ENCODE data around the gene DNAJC8.

The DNAJC8 gene

GRCh38 chr1:28199328-28200233 is 33.2 kb downstream of the DNAJC8 start:
- no peak for DNase-seq (ENCODE audit: low read depth)

- DNase-seq (ENCODE audit: low read depth), result no peak
Measured at GRCh38 chr1:28197682-28198415, 35.0 kb downstream of the DNAJC8 start.

- no peak for DNase-seq (ENCODE audit: low read depth)
Measured at GRCh38 chr1:28196330-28196729, 36.5 kb downstream of the DNAJC8 start.

- DNase-seq (ENCODE audit: low read depth), result no peak
Measured at GRCh38 chr1:28195780-28196179, 37.0 kb downstream of the DNAJC8 start.

GRCh38 chr1:28194326-28195035 is 38.3 kb downstream of the DNAJC8 start:
- no peak for DNase-seq (ENCODE audit: low read depth)

- no peak for DNase-seq (ENCODE audit: low read depth)
Measured at GRCh38 chr1:28193701-28194161, 39.1 kb downstream of the DNAJC8 start.

GRCh38 chr1:28190996-28191645 is 41.7 kb downstream of the DNAJC8 start:
- DNase-seq (ENCODE audit: low read depth), result no peak

GRCh38 chr1:28190337-28190979 is 42.4 kb downstream of the DNAJC8 start:
- DNase-seq (ENCODE audit: low read depth), result no peak

- DNase-seq (ENCODE audit: low read depth), result no peak
Measured at GRCh38 chr1:28185071-28185470, 47.8 kb downstream of the DNAJC8 start.

GRCh38 chr1:28180306-28181305 is 52.2 kb downstream of the DNAJC8 start:
- no peak for DNase-seq (ENCODE audit: low read depth)

GRCh38 chr1:28178690-28179485 is 53.9 kb downstream of the DNAJC8 start:
- no peak for DNase-seq (ENCODE audit: low read depth)

- DNase-seq (ENCODE audit: low read depth), result no peak
Measured at GRCh38 chr1:28176492-28177470, 56.0 kb downstream of the DNAJC8 start, which contains the start of gene PTAFR. Gene PTAFR, minus strand, starts transcription at chr1:28176690. Its CDS starts 25,669 bp downstream, at chr1:28151021.

GRCh38 chr1:28175955-28176485 is 56.8 kb downstream of the DNAJC8 start:
- no peak for DNase-seq (ENCODE audit: low read depth)

- no peak for DNase-seq (ENCODE audit: low read depth)
Measured at GRCh38 chr1:28173980-28174297, 58.9 kb downstream of the DNAJC8 start.

- DNase-seq (ENCODE audit: low read depth), result no peak
Measured at GRCh38 chr1:28173151-28173979, 59.5 kb downstream of the DNAJC8 start.

GRCh38 chr1:28172713-28173150 is 60.1 kb downstream of the DNAJC8 start:
- no peak for DNase-seq (ENCODE audit: low read depth)

- DNase-seq (ENCODE audit: low read depth), result no peak
Measured at GRCh38 chr1:28171246-28171645, 61.6 kb downstream of the DNAJC8 start.

All from fibroblast of gingiva (primary cell).